Measurements from ENCODE around the gene TAL1.

TAL1 gene

DNA sequence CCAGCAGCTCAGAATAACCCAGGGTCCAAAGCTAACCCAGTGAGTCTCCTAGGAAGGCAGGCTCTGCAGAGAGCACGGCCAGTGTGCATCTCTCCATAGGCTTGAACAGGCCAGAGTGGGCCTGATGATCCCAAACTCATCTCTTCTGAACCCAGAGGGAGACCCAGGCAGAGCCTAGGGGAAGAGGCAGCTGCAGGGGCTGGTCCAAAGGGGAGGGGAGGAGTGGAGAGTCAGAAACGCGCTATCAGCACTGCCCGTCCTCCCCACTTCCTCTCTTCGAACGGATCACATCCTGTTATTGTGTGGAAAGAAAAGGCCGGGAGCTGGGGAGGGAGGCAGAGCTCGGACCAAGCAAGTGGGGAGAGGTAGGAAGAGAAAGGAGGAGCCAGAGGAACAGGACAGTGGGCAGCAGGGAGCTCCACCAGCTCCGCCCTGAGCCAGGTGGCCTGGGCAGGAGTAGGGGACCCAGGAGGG is 20.2 kb downstream of the TAL1 start:
- H3K9me3 ChIP-seq = no peaks in the 10 kb centered on the region
- H3K27me3 ChIP-seq = peaks cover 6% of the 10 kb centered on the region
- peaks cover 0 to 6% of the 10 kb centered on the region in 2 experiments for H3K4me1 ChIP-seq (ENCODE audit: control insufficient read depth in 1 of 2, insufficient read depth in 1 of 2, low read depth in 1 of 2, low read length in 1 of 2)
- no peak overlapping the region for H3K27ac ChIP-seq
- no peak overlapping the region for H3K4me3 ChIP-seq (ENCODE audit: low read depth in 1 of 2, low read length in 1 of 2)
- TF ChIP-seq CTCF (IDR thresholded peaks at IDR 0.05) = no peak
- no peaks in the 10 kb centered on the region for H3K36me3 ChIP-seq

GRCh38 chr1:47210666-47211065 is 21.4 kb downstream of the TAL1 start:
- peaks cover 6% of the 10 kb centered on the region for H3K27me3 ChIP-seq
- H3K9me3 ChIP-seq = no peaks in the 10 kb centered on the region
- no peaks in the 10 kb centered on the region for H3K36me3 ChIP-seq
- no peak for TF ChIP-seq CTCF (IDR thresholded peaks at IDR 0.05)
- H3K27ac ChIP-seq = no peak overlapping the region
- H3K4me1 ChIP-seq (ENCODE audit: control insufficient read depth in 1 of 2, insufficient read depth in 1 of 2, low read depth in 1 of 2, low read length in 1 of 2) = peaks cover 0 to 6% of the 10 kb centered on the region in 2 experiments
- H3K4me3 ChIP-seq (ENCODE audit: low read depth in 1 of 2, low read length in 1 of 2) = no peak overlapping the region

- no peak for TF ChIP-seq CTCF (IDR thresholded peaks at IDR 0.05)
- Histone ChIP-seq H3K9me3 (no peaks in the 10 kb centered on the region), H3K27me3 (peaks cover 6% of the 10 kb centered on the region), H3K4me3 (ENCODE audit: low read depth in 1 of 2, low read length in 1 of 2) (no peak overlapping the region), H3K27ac (no peak overlapping the region), H3K4me1 (ENCODE audit: control insufficient read depth in 1 of 2, insufficient read depth in 1 of 2, low read depth in 1 of 2, low read length in 1 of 2) (peaks cover 0 to 6% of the 10 kb centered on the region in 2 experiments), H3K36me3 (no peaks in the 10 kb centered on the region)
These were observed 22.2 kb downstream of the TAL1 start for GRCh38 chr1:47209725-47210325.

- Histone ChIP-seq H3K4me3 (ENCODE audit: low read depth in 1 of 2, low read length in 1 of 2) (no peak overlapping the region), H3K9me3 (no peaks in the 10 kb centered on the region), H3K27me3 (peaks cover 14% of the 10 kb centered on the region), H3K4me1 (ENCODE audit: control insufficient read depth in 1 of 2, insufficient read depth in 1 of 2, low read depth in 1 of 2, low read length in 1 of 2) (peaks cover 0 to 3% of the 10 kb centered on the region in 2 experiments), H3K27ac (no peak overlapping the region), H3K36me3 (no peaks in the 10 kb centered on the region)
- TF ChIP-seq CTCF (IDR thresholded peaks at IDR 0.05) = no peak
These were observed 22.9 kb downstream of the TAL1 start for GRCh38 chr1:47209091-47209490.

GRCh38 chr1:47208374-47208850 is 23.6 kb downstream of the TAL1 start:
- Histone ChIP-seq H3K27ac (no peak overlapping the region), H3K4me3 (ENCODE audit: low read depth in 1 of 2, low read length in 1 of 2) (no peak overlapping the region), H3K9me3 (no peaks in the 10 kb centered on the region), H3K36me3 (no peaks in the 10 kb centered on the region), H3K4me1 (ENCODE audit: control insufficient read depth in 1 of 2, insufficient read depth in 1 of 2, low read depth in 1 of 2, low read length in 1 of 2) (peaks cover 0 to 3% of the 10 kb centered on the region in 2 experiments), H3K27me3 (peaks cover 14% of the 10 kb centered on the region)
- TF ChIP-seq CTCF (IDR thresholded peaks at IDR 0.05) = no peak

Data from neutrophil (primary cell).